GM18498 (cell line): ENCODE data around the gene RANGAP1.
"Not testable (repeated sequence)": the region's sequence is repeated elsewhere in the genome, so short reads cannot be mapped to it uniquely, and the experiment has no call there.

Source experiments
- ATAC-seq: cut with Tn5 transposase; IDR thresholded peaks from one replicate; pipeline ENCODE4 v1.9.1; 2021; ENCODE audit warnings: mild to moderate bottlenecking, moderate library complexity; ENCODE audit not compliant: unreplicated experiment

RANGAP1 gene

GRCh38 chr22:41261541-41262249 lies 24.3 kb downstream of the RANGAP1 start:
- ATAC-seq, result no peak

DNA sequence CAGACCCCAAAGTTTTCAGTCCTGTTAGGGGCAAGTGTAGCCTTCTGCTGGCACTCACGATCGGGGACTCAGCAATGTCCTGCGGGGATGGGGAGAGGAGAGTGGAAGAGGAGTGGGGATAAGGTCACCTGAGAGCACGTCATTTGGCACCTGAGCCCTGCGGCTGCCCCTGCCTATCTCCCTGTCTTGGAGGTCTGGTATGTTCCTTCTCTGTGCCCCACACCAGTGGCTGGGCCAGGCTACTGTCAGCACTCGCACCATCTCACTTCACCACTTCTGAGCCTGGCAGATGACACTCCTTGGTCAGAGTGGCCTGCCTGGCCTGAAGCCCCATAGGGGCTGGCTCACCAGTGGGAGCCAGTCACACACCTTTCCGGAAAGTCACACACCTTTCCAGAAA lies 25.1 kb downstream of the RANGAP1 start:
- ATAC-seq, result no peak

DNA sequence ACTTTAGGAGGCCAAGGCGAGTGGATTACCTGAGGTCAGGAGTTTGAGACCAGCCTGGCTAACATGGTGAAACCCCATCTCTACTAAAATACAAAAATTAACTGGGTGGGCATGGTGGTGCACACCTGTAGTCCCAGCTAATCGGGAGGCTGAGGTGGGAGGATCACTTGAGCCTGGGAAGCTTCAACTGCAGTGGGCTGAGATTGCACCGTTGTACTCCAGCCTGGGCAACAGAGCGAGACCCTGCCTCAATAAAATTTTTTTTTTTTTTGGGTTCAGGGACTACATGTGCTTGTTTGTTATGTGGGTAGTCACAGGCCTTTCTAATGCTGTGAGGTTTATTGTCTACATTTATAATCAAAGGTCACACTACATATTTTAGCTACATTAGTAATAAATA lies 26.2 kb downstream of the RANGAP1 start:
- ATAC-seq, result not testable (repeated sequence)

- no peak for ATAC-seq
These were observed 28.3 kb downstream of the RANGAP1 start for GRCh38 chr22:41257696-41258095.

- ATAC-seq, result no peak
These were observed 29.4 kb downstream of the RANGAP1 start for GRCh38 chr22:41256254-41257253.

DNA sequence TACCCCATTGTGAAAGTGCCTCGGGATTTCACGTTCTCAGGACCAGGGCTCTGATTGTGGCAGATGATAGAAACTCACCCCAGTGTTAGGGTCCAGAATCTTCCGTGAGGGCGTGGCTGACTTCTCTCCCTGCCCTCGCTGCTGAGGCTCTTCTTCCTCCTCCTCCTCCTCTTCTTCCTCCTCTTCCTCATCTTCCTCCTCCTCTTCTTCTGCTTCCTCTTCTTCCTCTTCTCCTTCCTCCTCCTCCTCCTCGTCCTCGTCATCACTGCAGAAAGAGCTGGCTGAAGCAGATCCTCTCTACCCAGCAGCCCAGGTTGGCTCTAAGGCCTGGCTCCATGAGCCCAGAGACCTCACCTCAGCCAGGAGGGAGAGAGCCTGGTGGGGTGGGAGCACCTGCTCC lies 31.8 kb downstream of the RANGAP1 start:
- no peak for ATAC-seq

GRCh38 chr22:41252365-41252764 lies 33.6 kb downstream of the RANGAP1 start:
- ATAC-seq, result no peak

GRCh38 chr22:41250127-41250526 lies 35.9 kb downstream of the RANGAP1 start:
- ATAC-seq, result no peak

- no peak for ATAC-seq
These were observed 36.5 kb downstream of the RANGAP1 start for GRCh38 chr22:41249442-41249841.

GRCh38 chr22:41248758-41249157 lies 37.2 kb downstream of the RANGAP1 start:
- no peak for ATAC-seq

- no peak for ATAC-seq
These were observed 37.7 kb downstream of the RANGAP1 start for GRCh38 chr22:41248314-41248713.

DNA sequence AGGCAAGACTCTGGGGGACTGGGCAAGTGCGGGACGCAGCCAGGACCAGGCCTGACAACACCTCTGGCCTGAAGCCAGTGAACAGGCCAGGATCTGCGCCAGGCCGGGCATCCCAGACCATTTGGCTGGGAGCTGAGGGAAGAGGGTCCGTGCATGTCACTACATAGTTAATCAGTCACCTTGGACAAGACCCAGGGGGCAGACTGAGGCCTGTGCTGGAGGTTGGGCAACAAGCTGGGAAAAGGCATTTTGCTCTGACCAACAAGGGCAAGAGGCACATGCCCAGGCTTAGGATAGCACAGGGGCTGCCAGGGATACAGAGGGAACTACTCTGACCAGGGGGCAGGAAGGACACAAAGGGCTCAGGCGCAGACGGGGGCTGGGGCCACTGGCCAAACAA lies 38.3 kb downstream of the RANGAP1 start:
- no peak for ATAC-seq

GRCh38 chr22:41245917-41246499 lies 40.0 kb downstream of the RANGAP1 start:
- ATAC-seq, result no peak

- no peak for ATAC-seq
These were observed 42.6 kb downstream of the RANGAP1 start for GRCh38 chr22:41243361-41243760.

DNA sequence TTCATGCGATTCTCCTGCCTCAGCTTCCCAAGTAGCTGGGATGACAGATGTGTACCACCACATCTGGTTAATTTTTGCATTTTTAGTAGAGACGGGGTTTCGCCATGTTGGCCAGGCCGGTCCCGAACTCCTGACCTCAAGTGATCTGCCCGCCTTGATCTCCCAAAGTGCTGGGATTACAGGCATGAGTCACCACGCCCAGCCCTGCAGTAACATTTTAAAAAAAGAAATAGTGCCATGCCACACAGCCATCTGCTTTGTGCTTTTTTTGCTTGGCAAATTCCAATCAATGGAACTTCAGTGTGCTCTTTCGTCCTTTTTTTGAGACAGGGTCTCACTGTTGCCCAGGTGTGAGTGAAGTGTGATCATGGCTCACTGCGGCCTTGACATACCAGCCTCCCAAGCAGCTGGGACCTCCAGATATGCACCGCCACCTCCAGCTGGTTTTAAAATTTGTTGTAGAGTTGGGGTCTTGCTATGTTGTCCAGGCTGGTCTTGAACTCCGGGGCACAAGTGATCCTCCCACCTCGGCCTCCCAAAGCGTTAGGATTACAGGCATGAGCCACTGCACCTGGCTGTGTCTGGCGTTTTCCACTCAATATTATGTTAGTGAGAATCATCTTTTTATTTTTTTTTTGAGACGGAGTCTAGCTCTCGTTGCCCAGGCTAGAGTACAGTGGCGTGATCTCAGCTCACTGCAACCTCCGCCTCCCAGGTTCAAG lies 43.4 kb downstream of the RANGAP1 start:
- ATAC-seq, result no peak

DNA sequence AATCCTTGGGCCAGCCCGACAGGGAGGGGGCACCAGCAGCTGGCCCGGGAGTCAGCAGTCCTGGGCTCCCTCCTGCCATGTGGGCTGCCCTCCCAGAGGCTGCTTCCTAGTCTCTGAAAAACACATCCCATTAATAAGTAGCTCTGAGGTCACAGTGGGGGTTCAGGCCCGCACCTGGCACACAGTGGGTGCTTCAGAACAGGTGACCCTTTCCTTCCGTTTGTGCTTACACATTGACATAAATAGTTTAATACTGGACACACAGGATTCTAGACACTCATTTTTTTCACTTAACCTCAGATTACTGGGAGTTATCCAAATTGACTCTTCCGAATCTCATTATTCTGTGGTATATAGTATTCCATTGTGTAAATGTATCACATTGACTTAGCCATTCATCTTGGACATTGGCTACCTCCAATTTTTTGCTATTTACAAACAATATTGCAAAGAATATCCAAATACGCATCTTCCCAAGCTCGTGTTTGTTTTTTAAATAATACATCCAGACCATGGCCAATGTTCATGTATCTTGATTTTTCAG lies 44.8 kb downstream of the RANGAP1 start:
- ATAC-seq, result no peak

DNA sequence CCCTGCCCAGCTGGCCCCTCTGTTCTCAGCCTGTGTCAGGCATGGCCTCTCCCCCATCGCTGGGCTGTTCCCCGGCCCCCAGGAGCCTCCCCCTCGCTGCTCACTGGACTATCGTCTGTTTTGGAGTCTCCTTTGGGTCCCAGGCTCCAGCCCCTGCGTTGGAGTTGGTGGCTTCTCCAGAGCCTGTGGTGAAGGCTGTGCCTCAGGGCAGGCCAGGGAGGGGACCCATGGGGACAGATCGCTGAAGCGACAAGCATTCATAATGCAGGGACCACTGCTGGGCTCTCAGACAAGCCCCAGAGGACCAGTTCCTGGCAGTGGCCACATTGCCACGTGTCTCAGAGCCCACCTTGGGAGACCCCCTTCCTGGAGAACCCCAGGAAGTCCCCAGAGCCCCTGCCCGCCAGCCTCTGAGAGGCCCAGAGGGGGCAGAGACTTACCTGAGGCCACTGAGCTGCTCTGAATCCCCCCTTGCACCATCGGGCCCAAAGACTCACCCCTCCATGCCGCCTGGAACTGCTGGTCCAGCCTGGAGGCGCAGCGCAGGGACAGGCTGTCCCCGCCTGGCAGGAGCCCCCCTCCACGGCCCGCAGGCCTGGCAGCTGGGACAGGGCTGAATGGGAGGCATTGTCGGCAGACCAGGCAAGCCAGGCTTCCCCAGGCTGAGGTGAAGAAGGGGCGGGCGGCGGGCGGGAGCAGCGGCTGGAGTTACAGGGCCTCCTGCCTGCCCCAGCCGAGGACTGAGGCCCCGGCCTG lies 45.4 kb downstream of the RANGAP1 start, which contains the start of gene CHADL:
CHADL (minus strand) TSS at position 555 of the 756 bp plus-strand sequence; CDS start at position 505, 50 bp downstream.
- ATAC-seq, result no peak

DNA sequence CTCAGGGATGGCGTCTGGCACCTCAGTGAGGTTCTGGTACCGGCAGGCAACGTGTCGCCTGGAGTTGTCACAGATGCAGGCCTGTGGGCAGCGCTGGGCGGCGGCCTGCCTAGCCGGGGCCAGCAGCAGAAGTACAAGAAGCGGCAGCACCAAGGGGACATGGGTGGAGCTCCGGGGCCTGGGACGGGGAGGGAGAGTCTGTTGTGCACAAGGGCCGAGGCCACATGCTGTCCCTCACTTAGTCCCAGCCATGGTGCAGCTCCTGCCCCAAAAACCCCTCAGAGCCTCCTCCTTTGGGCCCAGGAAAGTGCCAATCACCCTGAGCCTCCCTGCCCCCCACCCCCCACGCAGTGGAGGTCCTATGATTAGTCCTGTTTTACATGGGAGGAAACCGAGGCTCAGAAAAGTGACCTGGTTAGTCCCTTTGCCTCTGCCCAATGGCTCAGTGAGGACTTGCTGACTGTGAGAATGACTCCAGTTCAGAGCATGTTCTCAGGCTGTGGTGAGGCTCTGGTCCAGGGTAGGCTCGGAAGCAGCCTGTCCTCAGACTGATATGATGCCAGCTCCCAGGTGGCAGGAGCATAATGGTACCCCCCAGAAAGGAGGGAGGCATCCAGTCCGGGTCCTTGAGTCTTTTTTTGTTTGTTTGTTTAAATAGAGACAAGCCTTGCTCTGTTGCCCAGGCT lies 46.4 kb downstream of the RANGAP1 start:
- no peak for ATAC-seq
